GM19099 (cell line): Measurements from ENCODE around the gene BCAS3.

Experiments
- POLR2A ChIP-seq: IDR thresholded peaks from 3 replicates; pipeline ENCODE4 v1.6.1; 2011; ENCODE audit warnings: low read depth; ENCODE audit not compliant: insufficient read length; ENCODE audit errors: extremely low read depth

Gene BCAS3

GRCh38 chr17:60752873-60753577 is 75.4 kb downstream of the BCAS3 start:
- TF ChIP-seq POLR2A, result no peak

GRCh38 chr17:60754057-60754604 is 76.5 kb downstream of the BCAS3 start:
- TF ChIP-seq POLR2A, result no peak

GRCh38 chr17:60757437-60757836 is 79.8 kb downstream of the BCAS3 start:
- TF ChIP-seq POLR2A, result no peak

GRCh38 chr17:60759756-60760155 is 82.1 kb downstream of the BCAS3 start:
- TF ChIP-seq POLR2A, result no peak

- no peak for TF ChIP-seq POLR2A
Observed at GRCh38 chr17:60766778-60767190, 89.1 kb downstream of the BCAS3 start.

GRCh38 chr17:60767744-60768308 is 90.2 kb downstream of the BCAS3 start:
- TF ChIP-seq POLR2A, result no peak

GRCh38 chr17:60769327-60769726 is 91.7 kb downstream of the BCAS3 start:
- no peak for TF ChIP-seq POLR2A

- TF ChIP-seq POLR2A, result no peak
Observed at GRCh38 chr17:60770946-60771422, 93.3 kb downstream of the BCAS3 start.

- TF ChIP-seq POLR2A, result no peak
Observed at GRCh38 chr17:60773552-60773951, 95.9 kb downstream of the BCAS3 start.

GRCh38 chr17:60781880-60782412 is 104.3 kb downstream of the BCAS3 start:
- no peak for TF ChIP-seq POLR2A

GRCh38 chr17:60782742-60783141 is 105.1 kb downstream of the BCAS3 start:
- no peak for TF ChIP-seq POLR2A

- no peak for TF ChIP-seq POLR2A
Observed at GRCh38 chr17:60790205-60790604, 112.6 kb downstream of the BCAS3 start.

GRCh38 chr17:60792250-60792898 is 114.7 kb downstream of the BCAS3 start:
- no peak for TF ChIP-seq POLR2A

- TF ChIP-seq POLR2A, result no peak
Observed at GRCh38 chr17:60798576-60798975, 120.9 kb downstream of the BCAS3 start.

- no peak for TF ChIP-seq POLR2A
Observed at GRCh38 chr17:60802377-60802776, 124.7 kb downstream of the BCAS3 start.
